A673 (cell line): ENCODE results near the gene MMP3. TPM values are rescaled to one million over a fixed set of nuclear protein-coding genes. Genes with fewer than 3 reads are reported as not detected.
A peak's percentile ranks its signal among the peaks of the same experiment; 100 is the strongest.

Experiments
- BruUV-seq: library from RNA; stranded (reverse); fragments of 400-500 nt; replicated peaks from 2 replicates; lab custom pipeline; 2021; lab: Mats Ljungman, UMichigan
- CTCF ChIA-PET: fragments of 300-600 bp; sonication (Branson Sonifier 250); formaldehyde crosslinking; loops from one replicate; lab custom pipeline; 2022; ENCODE audit warnings: antibody characterized with exemption; lab: Charles Lee
- POLR2A ChIA-PET: fragments of 300-600 bp; sonication (Branson Sonifier 250); formaldehyde crosslinking; loops from one replicate; lab custom pipeline; 2022; ENCODE audit warnings: antibody characterized with exemption; ENCODE audit not compliant: low non-redundant PET; lab: Charles Lee
- DNase-seq: peaks from one replicate; pipeline ENCODE4 v3.0.0-alpha.2; 2015; ENCODE audit warnings: low spot score
- H3K27ac ChIP-seq: fragments of 200-600 bp; sonication (generic); 2 replicates; pipeline ENCODE4 v1.5.1; 2016; ENCODE audit warnings: mixed run types, low read depth, mild to moderate bottlenecking, mixed read lengths, antibody characterized with exemption, low read length; ENCODE audit not compliant: poor library complexity, severe bottlenecking
- H3K27me3 ChIP-seq: fragments of 200-600 bp; sonication (generic); replicated peaks from 2 replicates; pipeline ENCODE4 v1.6.1; 2017; ENCODE audit warnings: mixed run types, low read depth, mild to moderate bottlenecking, mixed read lengths, antibody characterized with exemption, low read length; ENCODE audit not compliant: insufficient read depth, poor library complexity
- H3K36me3 ChIP-seq: fragments of 200-600 bp; sonication (generic); 2 replicates; pipeline ENCODE4 v1.6.1; 2016; ENCODE audit warnings: mixed run types, mild to moderate bottlenecking, mixed read lengths, antibody characterized with exemption, low read length; ENCODE audit not compliant: insufficient read depth, poor library complexity, severe bottlenecking
- H3K4me1 ChIP-seq: fragments of 200-600 bp; sonication (generic); 2 replicates; pipeline ENCODE4 v1.6.1; 2017; ENCODE audit warnings: mixed run types, mild to moderate bottlenecking, mixed read lengths, antibody characterized with exemption, low read length; ENCODE audit not compliant: insufficient read depth, poor library complexity, severe bottlenecking
- H3K4me3 ChIP-seq: fragments of 200-600 bp; sonication (generic); 2 replicates; pipeline ENCODE4 v1.5.1; 2016; ENCODE audit warnings: low read depth, mixed run types, mild to moderate bottlenecking, mixed read lengths, low read length; ENCODE audit not compliant: poor library complexity, severe bottlenecking
- H3K9me3 ChIP-seq: fragments of 200-600 bp; sonication (generic); 2 replicates; pipeline ENCODE4 v1.6.1; 2016; ENCODE audit warnings: mixed run types, low read depth, mild to moderate bottlenecking, mixed read lengths, antibody characterized with exemption, low read length; ENCODE audit not compliant: poor library complexity, severe bottlenecking
- CTCF ChIP-seq: fragments of 300-800, 200-600 bp; sonication (generic); conservative IDR thresholded peaks from 2 replicates; pipeline ENCODE4 v1.5.1; 2017; ENCODE audit warnings: low read depth, mild to moderate bottlenecking, antibody characterized with exemption, low read length, moderate library complexity, mixed read lengths
- EZH2 ChIP-seq: fragments of 200-600 bp; sonication (generic); IDR thresholded peaks from 2 replicates; pipeline ENCODE4 v1.6.1; 2017; ENCODE audit warnings: borderline replicate concordance, low read depth, mild to moderate bottlenecking, mixed read lengths, antibody characterized with exemption, low read length; ENCODE audit not compliant: poor library complexity, severe bottlenecking
- intact Hi-C: fragments of 100-400 bp; cut with micrococcal nuclease; formaldehyde crosslinking; loops from one replicate; pipeline ENCODE4 v1.10.0; 2022; ENCODE audit not compliant: unreplicated experiment
- total RNA-seq: library from RNA; stranded (reverse); gene quantifications from 2 replicates; pipeline ENCODE4 v1.2.3, GENCODE V29; 2021

MMP3 gene
- total RNA-seq, 1 experiment from 2014 or later, result 1.3 TPM

- peak overlapping the region; percentile 58 for H3K27ac ChIP-seq
- TF ChIP-seq CTCF (no peak), EZH2 (no peak)
- ChIA-PET POLR2A (no interaction called here), CTCF (no interaction called here)
- intact Hi-C loops, result no loop called here
- H3K9me3 ChIP-seq, result no peaks in the 10 kb centered on the region
- BruUV-seq, result no TSS peak
- H3K4me1 ChIP-seq, result peaks cover 15% of the 10 kb centered on the region
- H3K27me3 ChIP-seq, result no peaks in the 10 kb centered on the region
- no peak for DNase-seq
- no peak overlapping the region for H3K4me3 ChIP-seq
- H3K36me3 ChIP-seq, result no peaks in the 10 kb centered on the region
Observed at GRCh38 chr11:102830001-102830727, 13.2 kb downstream of the MMP3 start.

- Histone ChIP-seq H3K27ac (peak overlapping the region; percentile 58), H3K4me1 (peaks cover 15% of the 10 kb centered on the region), H3K9me3 (no peaks in the 10 kb centered on the region), H3K4me3 (peak overlapping the region; percentile 12), H3K27me3 (no peaks in the 10 kb centered on the region), H3K36me3 (no peaks in the 10 kb centered on the region)
- TF ChIP-seq EZH2 (no peak), CTCF (no peak)
- POLR2A ChIA-PET, result no interaction called here
- BruUV-seq, result no TSS peak
- CTCF ChIA-PET, result no interaction called here
- DNase-seq, result peak; percentile 81
- intact Hi-C loops, result no loop called here
Observed at GRCh38 chr11:102829316-102830000, 14.0 kb downstream of the MMP3 start.

GRCh38 chr11:102824556-102824955, 18.9 kb downstream of the MMP3 start:
- BruUV-seq, result no TSS peak
- DNase-seq, result no peak
- H3K27me3 ChIP-seq, result no peaks in the 10 kb centered on the region
- TF ChIP-seq CTCF, result no peak
- no peak for TF ChIP-seq EZH2
- H3K4me3 ChIP-seq, result no peak overlapping the region
- intact Hi-C loops, result no loop called here
- ChIA-PET CTCF (no interaction called here), POLR2A (no interaction called here)
- no peaks in the 10 kb centered on the region for H3K36me3 ChIP-seq
- no peak overlapping the region for H3K27ac ChIP-seq
- H3K9me3 ChIP-seq, result no peaks in the 10 kb centered on the region
- peaks cover 6% of the 10 kb centered on the region for H3K4me1 ChIP-seq
